HG03469 (cell line): Measurements from ENCODE around the gene MUC5B.
"Not testable (repeated sequence)": the region's sequence is repeated elsewhere in the genome, so short reads cannot be mapped to it uniquely, and the experiment has no call there.

Experiments
- ATAC-seq: cut with Tn5 transposase; IDR thresholded peaks from one replicate; pipeline ENCODE4 v1.9.1; 2021; ENCODE audit warnings: mild to moderate bottlenecking, moderate library complexity, moderate number of reproducible peaks; ENCODE audit not compliant: unreplicated experiment

The MUC5B gene, protein sequence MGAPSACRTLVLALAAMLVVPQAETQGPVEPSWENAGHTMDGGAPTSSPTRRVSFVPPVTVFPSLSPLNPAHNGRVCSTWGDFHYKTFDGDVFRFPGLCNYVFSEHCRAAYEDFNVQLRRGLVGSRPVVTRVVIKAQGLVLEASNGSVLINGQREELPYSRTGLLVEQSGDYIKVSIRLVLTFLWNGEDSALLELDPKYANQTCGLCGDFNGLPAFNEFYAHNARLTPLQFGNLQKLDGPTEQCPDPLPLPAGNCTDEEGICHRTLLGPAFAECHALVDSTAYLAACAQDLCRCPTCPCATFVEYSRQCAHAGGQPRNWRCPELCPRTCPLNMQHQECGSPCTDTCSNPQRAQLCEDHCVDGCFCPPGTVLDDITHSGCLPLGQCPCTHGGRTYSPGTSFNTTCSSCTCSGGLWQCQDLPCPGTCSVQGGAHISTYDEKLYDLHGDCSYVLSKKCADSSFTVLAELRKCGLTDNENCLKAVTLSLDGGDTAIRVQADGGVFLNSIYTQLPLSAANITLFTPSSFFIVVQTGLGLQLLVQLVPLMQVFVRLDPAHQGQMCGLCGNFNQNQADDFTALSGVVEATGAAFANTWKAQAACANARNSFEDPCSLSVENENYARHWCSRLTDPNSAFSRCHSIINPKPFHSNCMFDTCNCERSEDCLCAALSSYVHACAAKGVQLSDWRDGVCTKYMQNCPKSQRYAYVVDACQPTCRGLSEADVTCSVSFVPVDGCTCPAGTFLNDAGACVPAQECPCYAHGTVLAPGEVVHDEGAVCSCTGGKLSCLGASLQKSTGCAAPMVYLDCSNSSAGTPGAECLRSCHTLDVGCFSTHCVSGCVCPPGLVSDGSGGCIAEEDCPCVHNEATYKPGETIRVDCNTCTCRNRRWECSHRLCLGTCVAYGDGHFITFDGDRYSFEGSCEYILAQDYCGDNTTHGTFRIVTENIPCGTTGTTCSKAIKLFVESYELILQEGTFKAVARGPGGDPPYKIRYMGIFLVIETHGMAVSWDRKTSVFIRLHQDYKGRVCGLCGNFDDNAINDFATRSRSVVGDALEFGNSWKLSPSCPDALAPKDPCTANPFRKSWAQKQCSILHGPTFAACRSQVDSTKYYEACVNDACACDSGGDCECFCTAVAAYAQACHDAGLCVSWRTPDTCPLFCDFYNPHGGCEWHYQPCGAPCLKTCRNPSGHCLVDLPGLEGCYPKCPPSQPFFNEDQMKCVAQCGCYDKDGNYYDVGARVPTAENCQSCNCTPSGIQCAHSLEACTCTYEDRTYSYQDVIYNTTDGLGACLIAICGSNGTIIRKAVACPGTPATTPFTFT (N-terminal part only)

DNA sequence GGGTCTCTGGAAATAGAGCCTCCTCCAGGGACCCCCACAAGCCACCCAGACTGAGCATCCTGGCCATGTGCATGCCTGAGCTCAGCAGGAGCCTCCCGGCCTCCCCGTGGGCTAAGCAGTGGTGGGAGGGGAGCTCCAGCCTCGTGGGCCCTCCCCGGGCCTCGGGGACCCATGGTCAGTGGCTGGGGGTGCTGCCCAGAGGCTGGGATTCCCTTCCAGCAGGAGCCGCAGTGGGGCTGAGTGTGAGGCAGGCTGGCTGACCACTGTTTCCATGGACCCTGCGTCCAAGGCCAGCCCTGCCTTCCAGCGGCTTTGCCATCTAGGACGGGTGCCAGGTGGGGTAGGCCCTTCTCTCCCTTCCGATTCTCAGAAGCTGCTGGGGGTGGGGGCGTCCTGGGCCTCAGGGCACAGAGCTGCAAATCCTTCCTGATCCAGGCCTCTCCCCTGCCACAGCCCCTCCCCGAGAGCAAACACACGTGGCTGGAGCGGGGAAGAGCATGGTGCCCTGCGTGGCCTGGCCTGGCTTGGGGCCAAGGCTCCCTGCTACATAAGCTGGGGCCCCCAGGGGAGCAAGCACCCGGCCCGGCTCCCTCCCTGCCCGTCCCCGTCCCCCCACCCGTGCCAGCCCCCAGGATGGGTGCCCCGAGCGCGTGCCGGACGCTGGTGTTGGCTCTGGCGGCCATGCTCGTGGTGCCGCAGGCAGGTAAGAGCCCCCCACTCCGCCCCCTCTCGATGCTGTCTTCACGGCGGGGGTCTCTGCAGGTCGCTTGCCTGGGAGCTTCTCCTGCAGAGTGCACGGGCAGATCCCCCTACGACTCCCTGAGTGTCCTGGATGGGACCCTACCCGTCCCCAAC lies at the start of gene MUC5B:
Gene MUC5B (plus strand): TSS at position 576 of the 855 bp plus-strand sequence. CDS start 58 bp downstream, at position 634.
- no peak for ATAC-seq

DNA sequence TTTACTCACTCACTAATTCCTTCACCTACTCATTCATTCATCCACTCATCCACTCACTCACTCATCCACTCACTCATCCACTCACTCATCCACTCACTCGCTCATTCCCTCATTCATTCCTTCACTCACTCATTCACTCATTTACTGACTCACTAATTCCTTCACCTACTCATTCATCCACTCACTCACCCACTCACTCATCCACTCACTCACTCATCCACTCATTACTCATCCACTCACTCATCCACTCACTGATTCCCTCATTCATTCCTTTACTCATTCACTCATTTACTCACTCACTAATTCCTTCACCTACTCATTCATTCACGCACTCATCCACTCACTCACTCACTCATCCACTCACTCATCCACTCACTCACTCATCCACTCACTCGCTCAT lies 49.5 kb upstream of the MUC5B start:
- ATAC-seq, result not testable (repeated sequence)

DNA sequence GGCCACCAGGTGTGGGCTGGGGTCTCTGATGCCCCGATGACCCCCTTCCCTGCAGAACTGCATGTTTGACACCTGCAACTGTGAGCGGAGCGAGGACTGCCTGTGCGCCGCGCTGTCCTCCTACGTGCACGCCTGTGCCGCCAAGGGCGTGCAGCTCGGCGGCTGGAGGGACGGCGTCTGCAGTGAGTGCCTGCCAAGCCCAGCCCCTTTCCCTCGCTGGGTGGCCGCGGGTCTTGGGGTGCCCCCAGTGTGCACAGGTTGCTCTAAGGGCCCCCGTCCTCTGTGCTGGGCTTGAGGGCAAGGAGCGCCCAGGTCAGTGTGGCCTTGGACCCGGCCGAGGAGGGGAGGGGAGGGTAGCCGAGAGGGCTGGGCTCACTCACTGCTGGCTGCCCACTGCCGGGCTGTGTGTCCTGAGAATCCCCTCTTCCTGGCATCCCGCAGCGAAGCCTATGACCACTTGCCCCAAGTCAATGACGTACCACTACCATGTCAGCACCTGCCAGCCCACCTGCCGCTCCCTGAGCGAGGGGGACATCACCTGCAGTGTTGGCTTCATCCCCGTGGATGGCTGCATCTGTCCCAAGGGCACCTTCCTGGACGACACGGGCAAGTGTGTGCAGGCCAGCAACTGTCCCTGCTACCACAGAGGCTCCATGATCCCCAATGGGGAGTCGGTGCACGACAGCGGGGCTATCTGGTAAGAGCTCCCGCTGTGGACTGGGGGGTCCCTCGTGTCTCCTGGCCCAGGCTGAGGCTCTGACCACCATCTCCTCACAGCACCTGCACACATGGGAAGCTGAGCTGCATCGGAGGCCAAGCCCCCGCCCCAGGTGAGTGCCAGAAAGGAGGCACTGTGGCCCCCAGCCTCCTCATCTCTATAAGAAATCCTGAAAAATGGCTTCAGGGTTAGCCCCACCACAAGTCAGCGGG lies 48.2 kb upstream of the MUC5B start:
- ATAC-seq, result no peak

DNA sequence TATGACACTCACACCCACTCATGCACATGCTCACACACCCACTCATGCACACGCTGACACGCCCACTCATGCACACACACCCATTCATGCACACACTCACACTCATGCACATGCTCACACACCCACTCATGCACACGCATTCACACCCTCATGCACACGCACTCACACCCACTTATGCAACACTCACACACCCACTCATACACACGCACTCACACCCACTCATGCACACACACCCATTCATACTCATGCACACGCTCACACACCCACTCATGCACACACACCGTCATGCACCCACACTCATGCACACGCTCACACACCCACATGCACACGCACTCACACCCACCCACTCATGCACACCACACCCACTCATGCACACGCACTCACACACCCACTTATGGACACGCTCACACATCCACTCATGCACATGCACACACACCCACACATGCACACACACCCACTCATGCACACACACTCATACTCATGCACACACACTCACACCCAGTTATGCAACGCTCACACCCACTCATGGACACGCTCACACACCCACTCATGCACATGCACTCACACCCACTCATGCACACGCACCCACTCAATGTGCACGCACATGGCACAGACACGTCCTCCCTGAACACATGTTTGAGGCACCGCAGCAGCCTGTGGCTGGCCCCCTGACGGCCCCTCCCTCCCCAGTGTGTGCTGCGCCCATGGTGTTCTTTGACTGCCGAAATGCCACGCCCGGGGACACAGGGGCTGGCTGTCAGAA lies 47.2 kb upstream of the MUC5B start:
- no peak for ATAC-seq

DNA sequence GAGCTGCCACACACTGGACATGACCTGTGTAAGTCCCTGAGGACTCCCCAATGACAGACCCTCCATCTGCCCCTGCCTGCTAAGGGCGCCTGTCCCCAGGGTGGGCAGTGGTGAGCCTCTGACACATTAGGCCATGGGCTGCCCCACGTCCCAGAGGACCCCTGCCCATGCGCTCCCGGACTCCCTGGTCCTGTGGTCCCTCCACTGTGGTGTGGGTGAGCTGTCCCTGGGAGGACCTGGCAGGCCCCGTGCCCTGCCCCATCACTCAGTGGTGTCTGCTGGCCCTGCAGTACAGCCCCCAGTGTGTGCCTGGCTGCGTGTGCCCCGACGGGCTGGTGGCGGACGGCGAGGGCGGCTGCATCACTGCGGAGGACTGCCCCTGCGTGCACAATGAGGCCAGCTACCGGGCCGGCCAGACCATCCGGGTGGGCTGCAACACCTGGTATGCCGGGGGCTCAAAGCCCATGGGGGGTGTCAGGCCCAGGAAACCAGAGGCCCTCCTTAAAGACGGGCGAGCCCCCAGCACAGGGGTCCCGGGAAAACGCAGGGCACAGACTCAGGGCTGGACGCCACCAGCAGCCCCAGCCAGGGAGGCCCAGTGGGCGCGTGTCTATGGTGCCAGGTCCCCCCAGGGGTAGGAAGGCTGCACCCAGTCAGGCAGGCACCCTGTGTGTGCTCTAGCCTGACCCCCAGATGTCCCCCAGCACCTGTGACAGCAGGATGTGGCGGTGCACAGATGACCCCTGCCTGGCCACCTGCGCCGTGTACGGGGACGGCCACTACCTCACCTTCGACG lies 46.4 kb upstream of the MUC5B start:
- no peak for ATAC-seq

DNA sequence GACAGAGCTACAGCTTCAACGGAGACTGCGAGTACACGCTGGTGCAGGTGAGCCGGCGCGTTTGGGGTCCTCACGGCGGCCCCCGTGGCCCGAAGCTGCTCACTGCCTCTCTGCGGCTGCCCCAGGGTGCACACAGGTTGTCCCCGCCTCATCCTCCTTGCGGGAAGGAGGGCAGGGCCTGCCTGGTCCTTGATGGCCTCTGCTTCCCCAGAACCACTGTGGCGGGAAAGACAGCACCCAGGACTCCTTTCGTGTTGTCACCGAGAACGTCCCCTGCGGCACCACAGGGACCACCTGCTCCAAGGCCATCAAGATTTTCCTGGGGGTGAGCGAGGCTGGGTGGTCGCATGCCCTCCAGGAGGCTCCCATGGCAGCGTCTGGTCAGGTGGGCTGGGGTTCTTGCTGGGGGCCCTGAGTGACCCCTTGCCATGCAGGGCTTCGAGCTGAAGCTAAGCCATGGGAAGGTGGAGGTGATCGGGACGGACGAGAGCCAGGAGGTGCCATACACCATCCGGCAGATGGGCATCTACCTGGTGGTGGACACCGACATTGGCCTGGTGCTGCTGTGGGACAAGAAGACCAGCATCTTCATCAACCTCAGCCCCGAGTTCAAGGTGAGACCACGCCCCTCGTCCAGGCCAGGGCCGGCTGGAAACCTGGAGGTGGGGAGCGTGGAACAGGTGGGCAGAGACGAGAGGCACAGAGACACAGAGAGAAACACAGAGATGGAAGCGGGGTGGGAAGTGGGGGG lies 45.7 kb upstream of the MUC5B start:
- ATAC-seq, result no peak

DNA sequence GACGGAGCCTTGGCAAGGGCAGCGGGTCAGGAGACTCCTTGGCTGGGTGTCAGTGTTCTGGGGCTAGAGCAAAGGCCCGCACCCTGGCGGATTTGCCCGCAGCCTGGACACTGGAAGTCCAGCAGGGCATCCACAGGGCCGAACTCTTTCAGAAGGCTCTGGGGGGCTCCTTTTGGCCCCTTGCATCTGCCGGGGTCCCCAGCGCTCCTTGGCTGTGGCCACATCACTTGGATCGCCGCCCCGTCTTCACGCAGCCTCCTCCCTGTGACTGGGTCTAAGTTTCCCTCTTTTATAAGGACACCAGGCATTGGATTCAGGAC lies 45.1 kb upstream of the MUC5B start:
- ATAC-seq, result no peak

DNA sequence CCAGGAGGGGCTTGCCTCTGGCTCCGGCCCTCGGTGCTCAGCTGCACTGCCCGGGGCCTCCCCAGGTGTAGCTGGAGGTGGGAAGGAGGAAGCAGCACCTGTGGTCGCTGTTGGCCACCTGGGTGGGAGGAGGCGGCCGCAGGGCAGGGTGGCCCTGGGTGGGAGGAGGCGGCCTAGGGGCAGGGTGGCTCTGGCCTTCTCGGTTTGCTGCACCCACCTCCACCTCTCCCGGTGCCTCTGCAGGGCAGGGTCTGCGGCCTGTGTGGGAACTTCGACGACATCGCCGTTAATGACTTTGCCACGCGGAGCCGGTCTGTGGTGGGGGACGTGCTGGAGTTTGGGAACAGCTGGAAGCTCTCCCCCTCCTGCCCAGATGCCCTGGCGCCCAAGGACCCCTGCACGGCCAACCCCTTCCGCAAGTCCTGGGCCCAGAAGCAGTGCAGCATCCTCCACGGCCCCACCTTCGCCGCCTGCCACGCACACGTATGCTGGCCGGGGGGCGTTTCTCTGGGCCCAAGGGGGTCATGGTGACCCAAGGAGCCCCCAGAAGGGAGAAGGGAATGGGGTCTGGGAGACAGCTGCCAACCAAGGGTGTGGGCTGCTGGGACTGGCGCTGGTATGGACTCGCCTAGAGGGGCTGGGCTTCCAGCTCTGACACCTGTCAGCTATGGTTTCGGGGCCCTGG lies 44.5 kb upstream of the MUC5B start:
- no peak for ATAC-seq

DNA sequence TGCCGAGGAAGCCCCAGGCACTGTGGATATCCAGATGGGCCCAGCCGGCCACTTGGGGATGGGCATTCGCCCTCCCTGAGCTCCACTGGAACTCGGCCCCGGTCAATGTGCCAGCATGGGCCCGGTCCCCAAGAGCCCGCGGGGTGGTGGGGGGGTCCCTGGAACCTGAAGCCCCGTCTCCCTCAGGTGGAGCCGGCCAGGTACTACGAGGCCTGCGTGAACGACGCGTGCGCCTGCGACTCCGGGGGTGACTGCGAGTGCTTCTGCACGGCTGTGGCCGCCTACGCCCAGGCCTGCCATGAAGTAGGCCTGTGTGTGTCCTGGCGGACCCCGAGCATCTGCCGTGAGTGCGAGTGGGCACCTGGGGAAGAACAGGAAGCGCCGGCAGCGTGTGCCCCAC lies 44.0 kb upstream of the MUC5B start:
- ATAC-seq, result no peak

DNA sequence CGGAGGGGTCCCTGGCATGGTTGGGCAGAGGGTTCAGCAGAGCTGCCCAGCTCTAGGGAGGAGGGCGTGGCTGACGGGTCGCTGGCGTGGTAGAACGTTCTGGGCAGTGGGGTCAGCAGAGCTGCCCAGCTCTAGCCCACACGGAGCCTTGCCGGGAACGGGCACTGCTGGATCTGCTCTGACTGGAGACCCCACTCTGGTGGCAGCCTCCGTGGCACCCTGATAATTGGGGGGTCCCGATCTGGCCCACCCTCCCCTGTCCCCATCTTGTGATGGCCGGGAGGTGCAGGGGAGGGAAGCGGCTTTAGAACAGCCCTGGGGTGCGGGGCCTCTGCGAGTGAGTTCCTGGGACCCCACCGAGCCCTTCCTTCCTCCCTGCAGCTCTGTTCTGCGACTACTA lies 43.2 kb upstream of the MUC5B start:
- ATAC-seq, result no peak

DNA sequence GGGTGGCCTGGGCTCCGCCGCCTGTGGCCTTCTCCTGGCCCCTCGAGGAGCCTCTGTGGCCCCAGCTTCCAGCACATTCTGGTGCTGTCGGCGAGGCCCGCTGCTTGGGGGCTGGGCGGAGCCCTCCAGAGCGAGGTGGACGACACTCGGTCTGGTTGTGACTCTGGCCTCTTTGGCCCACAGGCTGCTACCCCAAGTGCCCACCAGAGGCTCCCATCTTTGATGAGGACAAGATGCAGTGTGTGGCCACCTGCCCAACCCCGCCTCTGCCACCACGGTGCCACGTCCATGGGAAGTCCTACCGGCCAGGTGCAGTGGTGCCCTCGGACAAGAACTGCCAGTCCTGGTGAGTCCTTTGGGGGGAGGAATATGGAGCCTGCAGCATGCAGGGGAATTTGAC lies 42.7 kb upstream of the MUC5B start:
- ATAC-seq, result no peak

DNA sequence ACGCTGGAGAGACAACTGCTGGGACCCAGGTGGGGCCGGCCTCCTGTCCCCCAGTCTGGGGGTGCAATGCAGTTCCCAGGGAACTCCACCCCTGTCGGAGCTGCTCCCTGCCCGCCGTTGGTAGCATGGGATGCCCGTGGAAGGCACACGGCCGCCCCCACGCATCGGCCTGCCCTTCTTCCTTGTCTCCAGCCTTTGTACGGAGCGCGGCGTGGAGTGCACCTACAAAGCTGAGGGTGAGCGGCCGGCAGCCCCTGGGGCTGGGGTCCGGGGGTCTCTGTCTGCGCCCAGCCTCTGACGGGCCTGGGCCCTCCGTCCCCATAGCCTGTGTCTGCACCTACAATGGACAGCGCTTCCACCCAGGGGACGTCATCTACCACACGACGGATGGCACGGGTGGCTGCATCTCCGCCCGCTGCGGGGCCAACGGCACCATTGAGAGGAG lies 41.9 kb upstream of the MUC5B start:
- no peak for ATAC-seq

DNA sequence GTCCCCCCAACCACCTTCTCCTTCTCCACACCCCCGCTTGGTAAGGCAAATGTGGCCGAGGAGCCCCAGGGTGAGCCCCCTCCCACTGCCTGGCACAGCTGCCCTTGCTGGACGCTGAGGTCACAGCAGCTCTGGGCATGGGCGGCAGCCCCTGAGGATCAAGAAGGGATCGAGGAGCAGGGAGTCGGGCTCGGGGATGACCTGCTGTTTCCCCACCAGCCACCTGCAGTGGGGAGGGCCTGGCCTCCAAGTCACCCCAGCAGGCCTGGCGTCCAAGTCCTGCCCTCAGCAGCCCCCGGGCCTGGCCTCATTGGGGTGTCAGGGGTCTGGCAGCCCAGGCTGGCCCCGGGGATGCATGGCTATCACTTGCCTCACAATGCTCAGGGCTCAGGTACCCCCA lies 41.4 kb upstream of the MUC5B start:
- no peak for ATAC-seq

DNA sequence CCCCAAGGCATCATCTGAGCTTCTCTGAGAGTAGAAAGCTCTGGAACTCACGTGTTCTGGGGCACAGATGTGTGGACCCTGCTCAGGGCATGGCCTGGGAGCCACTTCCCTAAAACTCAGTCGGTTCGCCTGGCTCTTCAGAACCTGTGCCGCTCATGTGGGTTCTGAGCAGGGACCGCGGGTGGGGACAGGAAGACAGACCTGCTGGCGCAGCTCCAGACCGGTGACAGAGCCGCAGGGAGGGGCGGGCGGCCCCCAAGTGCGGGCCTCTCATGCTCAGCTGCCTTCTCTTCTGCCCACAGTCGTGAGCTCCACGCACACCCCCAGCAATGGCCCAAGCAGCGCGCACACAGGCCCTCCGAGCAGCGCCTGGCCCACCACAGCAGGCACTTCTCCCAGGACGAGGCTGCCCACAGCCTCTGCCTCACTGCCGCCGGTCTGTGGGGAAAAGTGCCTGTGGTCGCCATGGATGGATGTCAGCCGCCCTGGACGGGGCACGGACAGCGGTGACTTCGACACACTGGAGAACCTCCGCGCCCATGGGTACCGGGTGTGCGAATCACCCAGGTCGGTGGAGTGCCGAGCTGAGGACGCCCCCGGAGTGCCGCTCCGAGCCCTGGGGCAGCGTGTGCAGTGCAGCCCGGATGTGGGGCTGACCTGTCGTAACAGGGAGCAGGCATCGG lies 40.9 kb upstream of the MUC5B start:
- no peak for ATAC-seq

DNA sequence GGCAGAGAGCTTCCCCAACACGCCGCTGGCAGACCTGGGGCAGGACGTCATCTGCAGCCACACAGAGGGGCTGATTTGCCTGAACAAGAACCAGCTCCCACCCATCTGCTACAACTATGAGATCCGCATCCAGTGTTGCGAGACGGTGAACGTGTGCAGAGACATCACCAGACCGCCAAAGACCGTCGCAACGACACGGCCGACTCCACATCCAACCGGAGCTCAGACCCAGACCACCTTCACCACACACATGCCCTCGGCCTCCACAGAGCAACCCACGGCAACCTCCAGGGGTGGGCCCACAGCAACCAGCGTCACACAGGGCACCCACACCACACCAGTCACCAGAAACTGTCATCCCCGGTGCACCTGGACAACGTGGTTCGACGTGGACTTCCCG lies 38.7 kb upstream of the MUC5B start:
- ATAC-seq, result not testable (repeated sequence)
